Keratinocyte (primary cell): ENCODE measurements around the gene GAST. TPM values are rescaled to one million over a fixed set of nuclear protein-coding genes. Genes with fewer than 3 reads are reported as not detected.

Experiments used
- DNase-seq: peaks from one replicate; pipeline ENCODE4 v3.0.0-alpha.2; 2011; ENCODE audit warnings: low read depth, missing footprints, low spot score
- FAIRE-seq: peaks from 2 replicates; lab custom pipeline; 2011; peaks lifted over from hg19 to GRCh38; lab: Jason Lieb, UNC
- H2AFZ ChIP-seq: 2 replicates; pipeline ENCODE4 v1.6.0; 2012; ENCODE audit warnings: low read length, control low read depth, inconsistent platforms; ENCODE audit not compliant: control insufficient read depth
- H3K27ac ChIP-seq: 2 replicates; pipeline ENCODE4 v1.5.1; 2011; ENCODE audit warnings: low read length; ENCODE audit not compliant: control insufficient read depth, insufficient read depth
- H3K27me3 ChIP-seq: 3 replicates; pipeline ENCODE4 v1.6.0; 2011; ENCODE audit warnings: low read length; ENCODE audit not compliant: control insufficient read depth, insufficient read depth; ENCODE audit errors: extremely low read depth
- H3K36me3 ChIP-seq, 2 experiments: 2 replicates in 1 of 2; 3 replicates in 1 of 2; pipeline ENCODE4 v1.5.1; 2011; ENCODE audit warnings: low read length in 2 of 2, mild to moderate bottlenecking in 1 of 2; ENCODE audit not compliant: control insufficient read depth in 2 of 2, insufficient read depth in 2 of 2; ENCODE audit errors: extremely low read depth in 1 of 2
- H3K4me1 ChIP-seq: 3 replicates; pipeline ENCODE4 v1.5.1; 2011; ENCODE audit warnings: low read length; ENCODE audit not compliant: control insufficient read depth, insufficient read depth; ENCODE audit errors: extremely low read depth
- H3K4me2 ChIP-seq: 3 replicates; pipeline ENCODE4 v1.6.0; 2011; ENCODE audit warnings: low read depth, low read length; ENCODE audit not compliant: control insufficient read depth, insufficient read depth; ENCODE audit errors: extremely low read depth
- H3K4me3 ChIP-seq, 3 experiments: fragments of 200-600 bp in 1 of 3; sonication (generic) in 1 of 3; 2 replicates in 2 of 3; 3 replicates in 1 of 3; pipeline ENCODE4 v1.5.1; 2011 to 2016; ENCODE audit warnings: low read length in 3 of 3, mild to moderate bottlenecking in 3 of 3, control low read depth in 2 of 3, inconsistent platforms in 1 of 3, low read depth in 1 of 3, mixed read lengths in 1 of 3, mixed run types in 1 of 3, moderate library complexity in 1 of 3; ENCODE audit not compliant: control insufficient read depth in 2 of 3, insufficient read depth in 2 of 3; ENCODE audit errors: extremely low read depth in 1 of 3
- H3K79me2 ChIP-seq: 2 replicates; pipeline ENCODE4 v1.6.0; 2012; ENCODE audit warnings: low read length; ENCODE audit not compliant: control insufficient read depth, insufficient read depth
- H3K9ac ChIP-seq: 3 replicates; pipeline ENCODE4 v1.6.0; 2011; ENCODE audit warnings: low read length; ENCODE audit not compliant: control insufficient read depth, insufficient read depth; ENCODE audit errors: extremely low read depth
- H3K9me1 ChIP-seq: 3 replicates; pipeline ENCODE4 v1.6.0; 2011; ENCODE audit warnings: low read length; ENCODE audit not compliant: control insufficient read depth, insufficient read depth; ENCODE audit errors: extremely low read depth
- H3K9me3 ChIP-seq: 2 replicates; pipeline ENCODE4 v1.5.1; 2012; ENCODE audit warnings: low read depth, low read length; ENCODE audit not compliant: control insufficient read depth
- H4K20me1 ChIP-seq: 3 replicates; pipeline ENCODE4 v1.6.0; 2011; ENCODE audit warnings: low read length; ENCODE audit not compliant: control insufficient read depth, insufficient read depth; ENCODE audit errors: extremely low read depth
- CTCF ChIP-seq, 3 experiments: IDR thresholded peaks in 1 of 3; conservative IDR thresholded peaks in 1 of 3; optimal IDR thresholded peaks in 1 of 3; 2 replicates in 2 of 3; 3 replicates in 1 of 3; pipeline versions ENCODE3 to v1.5.1; 2011; ENCODE audit warnings: low read length in 3 of 3, mild to moderate bottlenecking in 3 of 3, moderate library complexity in 2 of 3, control low read depth in 1 of 3, inconsistent platforms in 1 of 3; ENCODE audit not compliant: insufficient read depth in 2 of 3; ENCODE audit errors: extremely low read depth in 1 of 3
- EZH2 ChIP-seq: IDR thresholded peaks from one replicate; pipeline ENCODE4 v1.6.1; 2012; ENCODE audit warnings: inconsistent platforms, mild to moderate bottlenecking, low read length, moderate library complexity
- dilution Hi-C: fragments of 300-500 bp; cut with MboI; formaldehyde crosslinking; loops from one replicate; pipeline ENCODE4 v1.7.0; 2020; ENCODE audit warnings: low sequenced_read_pairs; ENCODE audit not compliant: extremely low pct_ligation_motif_present
- polyA plus RNA-seq, 5 experiments: library from polyadenylated mRNA; depleted of rRNA in 3 of 5; stranded (reverse) in 3 of 5; stranded (forward) in 1 of 5; unstranded in 1 of 5; fragments of >200 nt; gene quantifications; 1 replicate in 1 of 5; 2 replicates in 3 of 5; 3 replicates in 1 of 5; pipeline versions ENCODE4 v1.2.1 to v1.2.3, GENCODE V29; 2011 to 2012; ENCODE audit warnings: missing spikeins in 2 of 5, low read depth in 1 of 5, low replicate concordance in 1 of 5

The GAST gene
- polyA plus RNA-seq, 1 donor (not counting 4 experiments of a cell fraction or from before 2014, with no cell fraction given): 0.87 TPM

DNA sequence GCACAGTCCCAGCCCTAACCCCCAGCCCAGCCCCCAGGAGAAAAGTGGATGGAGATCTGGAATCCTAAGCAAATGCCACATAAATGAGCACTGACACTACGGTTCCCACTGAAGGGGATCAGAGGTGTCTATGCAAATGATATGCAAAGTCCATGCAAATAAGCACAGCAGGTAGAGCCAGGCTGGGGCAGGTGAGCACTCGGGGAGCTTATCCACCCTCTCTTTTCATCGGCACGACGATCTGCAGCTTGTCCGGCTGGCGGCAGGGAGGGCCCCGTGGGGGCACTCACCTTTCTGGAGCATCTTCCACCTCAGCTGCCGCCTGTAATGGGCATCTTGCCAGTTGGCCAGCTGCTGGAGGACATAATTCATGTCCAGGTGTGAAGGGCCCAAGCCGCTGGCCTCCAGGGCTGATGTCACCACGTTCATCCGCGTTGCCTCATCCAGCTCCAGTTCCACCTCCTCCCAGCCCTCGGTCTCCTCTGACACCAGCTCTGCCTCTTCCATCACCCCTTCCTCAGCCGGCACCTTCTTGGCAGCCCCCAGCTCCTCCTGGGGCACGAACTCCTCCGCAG, 12.4 kb downstream of the GAST start:
- H4K20me1 ChIP-seq: no peaks in the 10 kb centered on the region
- dilution Hi-C loops: no loop called here
- DNase-seq: no peak
- no peak overlapping the region for H3K4me2 ChIP-seq
- no peaks in the 10 kb centered on the region for H3K9me3 ChIP-seq
- no peaks in the 10 kb centered on the region for H3K27me3 ChIP-seq
- H3K9ac ChIP-seq: no peak overlapping the region
- no peak for TF ChIP-seq EZH2
- TF ChIP-seq CTCF (optimal IDR thresholded peaks at IDR 0.05 in 1 of 3, IDR thresholded peaks at IDR 0.05 in 1 of 3, conservative IDR thresholded peaks at IDR 0.05 in 1 of 3; ENCODE audit: extremely low read depth in 1 of 3, insufficient read depth in 2 of 3, low read length in 3 of 3): no peak
- no peaks in the 10 kb centered on the region for H3K4me1 ChIP-seq
- no peak overlapping the region for H3K27ac ChIP-seq
- H3K36me3 ChIP-seq: no peaks in the 10 kb centered on the region
- H3K79me2 ChIP-seq: no peaks in the 10 kb centered on the region
- H3K9me1 ChIP-seq: no peaks in the 10 kb centered on the region
- no peak overlapping the region for H3K4me3 ChIP-seq
- H2AFZ ChIP-seq: no peak overlapping the region
- FAIRE-seq: no peak

GRCh38 chr17:41725134-41725533, 13.0 kb downstream of the GAST start:
- Histone ChIP-seq H3K9ac (no peak overlapping the region), H3K27ac (no peak overlapping the region), H3K9me3 (no peaks in the 10 kb centered on the region), H2AFZ (no peak overlapping the region), H3K4me1 (no peaks in the 10 kb centered on the region), H3K9me1 (no peaks in the 10 kb centered on the region), H4K20me1 (no peaks in the 10 kb centered on the region), H3K36me3 (no peaks in the 10 kb centered on the region), H3K4me3 (no peak overlapping the region), H3K79me2 (no peaks in the 10 kb centered on the region), H3K4me2 (no peak overlapping the region), H3K27me3 (no peaks in the 10 kb centered on the region)
- FAIRE-seq (no peak), DNase-seq (no peak)
- dilution Hi-C loops: no loop called here
- TF ChIP-seq CTCF (optimal IDR thresholded peaks at IDR 0.05 in 1 of 3, IDR thresholded peaks at IDR 0.05 in 1 of 3, conservative IDR thresholded peaks at IDR 0.05 in 1 of 3; ENCODE audit: extremely low read depth in 1 of 3, insufficient read depth in 2 of 3, low read length in 3 of 3) (no peak), EZH2 (no peak)
